IMR-90 (cell line): Measurements from ENCODE around the gene ZRANB3.

Experiments
- CTCF ChIP-seq: conservative IDR thresholded peaks from 2 replicates; pipeline ENCODE4 v1.5.1; 2012; ENCODE audit warnings: mild to moderate bottlenecking, low read depth, low read length, improper control_type of control experiment
- POLR2A ChIP-seq: IDR thresholded peaks from 2 replicates; pipeline ENCODE4 v1.6.1; 2012; ENCODE audit warnings: mild to moderate bottlenecking, low read depth, low read length
- RAD21 ChIP-seq: IDR thresholded peaks from 2 replicates; pipeline ENCODE4 v1.6.1; 2012; ENCODE audit warnings: low read length, improper control_type of control experiment
- RCOR1 ChIP-seq: IDR thresholded peaks from 2 replicates; pipeline ENCODE4 v1.6.1; 2012; ENCODE audit warnings: mild to moderate bottlenecking, low read length, improper control_type of control experiment; ENCODE audit not compliant: insufficient replicate concordance

GRCh38 chr2:135202751-135203150 is 328.3 kb downstream of the ZRANB3 start:
- TF ChIP-seq RAD21: no peak
- TF ChIP-seq CTCF: no peak
- no peak for TF ChIP-seq RCOR1
- TF ChIP-seq POLR2A: no peak
